Mesendoderm (in vitro differentiated cells): Measurements from ENCODE around the gene NEFH.
"Not testable (repeated sequence)": the region's sequence is repeated elsewhere in the genome, so short reads cannot be mapped to it uniquely, and the experiment has no call there.

Experiments
- DNase-seq: peaks from one replicate; pipeline ENCODE4 v3.0.0; 2013
- H2AK5ac ChIP-seq: 2 replicates; pipeline ENCODE4 v1.6.1; 2013; ENCODE audit warnings: low read length, inconsistent platforms
- H2BK120ac ChIP-seq: 2 replicates; pipeline ENCODE4 v1.6.1; 2013; ENCODE audit warnings: low read depth, mild to moderate bottlenecking, low read length, moderate library complexity, mixed read lengths
- H2BK15ac ChIP-seq: replicated peaks from 2 replicates; pipeline ENCODE4 v1.6.1; 2013; ENCODE audit warnings: low read depth, mild to moderate bottlenecking, moderate library complexity
- H2BK5ac ChIP-seq: 2 replicates; pipeline ENCODE4 v1.6.1; 2013; ENCODE audit warnings: low read length, inconsistent platforms
- H3K18ac ChIP-seq: 2 replicates; pipeline ENCODE4 v1.6.1; 2013; ENCODE audit warnings: mild to moderate bottlenecking, low read length, mixed read lengths
- H3K23ac ChIP-seq: one replicate; pipeline ENCODE4 v1.6.1; 2013; ENCODE audit warnings: low read length
- H3K27ac ChIP-seq: 2 replicates; pipeline ENCODE4 v1.5.1; 2013; ENCODE audit warnings: low read depth, mild to moderate bottlenecking, inconsistent platforms, low read length, moderate library complexity
- H3K27me3 ChIP-seq: 2 replicates; pipeline ENCODE4 v1.6.1; 2013; ENCODE audit warnings: low read length, control low read depth, mild to moderate bottlenecking, inconsistent platforms; ENCODE audit not compliant: insufficient read depth, poor library complexity
- H3K36me3 ChIP-seq: 2 replicates; pipeline ENCODE4 v1.6.1; 2013; ENCODE audit warnings: low read length, inconsistent platforms; ENCODE audit not compliant: control insufficient read depth, insufficient read depth
- H3K4ac ChIP-seq: one replicate; pipeline ENCODE4 v1.6.1; 2013; ENCODE audit warnings: low read depth, mild to moderate bottlenecking, low read length, moderate library complexity
- H3K4me1 ChIP-seq: 2 replicates; pipeline ENCODE4 v1.6.1; 2013; ENCODE audit warnings: low read depth, low read length, inconsistent platforms; ENCODE audit not compliant: control insufficient read depth
- H3K4me2 ChIP-seq: 2 replicates; pipeline ENCODE4 v1.6.1; 2013; ENCODE audit warnings: low read length
- H3K4me3 ChIP-seq: 2 replicates; pipeline ENCODE4 v1.5.1; 2013; ENCODE audit warnings: mild to moderate bottlenecking, low read length
- H3K56ac ChIP-seq: one replicate; pipeline ENCODE4 v1.6.1; 2013; ENCODE audit warnings: low read length
- H3K79me1 ChIP-seq: 2 replicates; pipeline ENCODE4 v1.6.1; 2013; ENCODE audit warnings: low read length, inconsistent platforms
- H3K79me2 ChIP-seq: 2 replicates; pipeline ENCODE4 v1.6.1; 2013; ENCODE audit warnings: mild to moderate bottlenecking, low read length; ENCODE audit not compliant: control insufficient read depth, insufficient read depth
- H3K9ac ChIP-seq: 2 replicates; pipeline ENCODE4 v1.6.1; 2013; ENCODE audit warnings: low read length, inconsistent platforms
- H4K5ac ChIP-seq: one replicate; pipeline ENCODE4 v1.6.1; 2013; ENCODE audit warnings: low read length
- H4K8ac ChIP-seq: one replicate; pipeline ENCODE4 v1.6.1; 2013; ENCODE audit warnings: low read depth, mild to moderate bottlenecking, control low read depth, low read length, moderate library complexity
- WGBS: extraction: QIAGEN DNeasy Blood & Tissue Kit; methylation state at CpG from one replicate; pipeline ENCODE4 v1.1.7; 2013; ENCODE audit warnings: low lambda C conversion rate, missing lambda C conversion rate; ENCODE audit not compliant: insufficient coverage; ENCODE audit errors: extremely low coverage; 5-methylcytosine and 5-hydroxymethylcytosine counted together

The NEFH gene

DNA sequence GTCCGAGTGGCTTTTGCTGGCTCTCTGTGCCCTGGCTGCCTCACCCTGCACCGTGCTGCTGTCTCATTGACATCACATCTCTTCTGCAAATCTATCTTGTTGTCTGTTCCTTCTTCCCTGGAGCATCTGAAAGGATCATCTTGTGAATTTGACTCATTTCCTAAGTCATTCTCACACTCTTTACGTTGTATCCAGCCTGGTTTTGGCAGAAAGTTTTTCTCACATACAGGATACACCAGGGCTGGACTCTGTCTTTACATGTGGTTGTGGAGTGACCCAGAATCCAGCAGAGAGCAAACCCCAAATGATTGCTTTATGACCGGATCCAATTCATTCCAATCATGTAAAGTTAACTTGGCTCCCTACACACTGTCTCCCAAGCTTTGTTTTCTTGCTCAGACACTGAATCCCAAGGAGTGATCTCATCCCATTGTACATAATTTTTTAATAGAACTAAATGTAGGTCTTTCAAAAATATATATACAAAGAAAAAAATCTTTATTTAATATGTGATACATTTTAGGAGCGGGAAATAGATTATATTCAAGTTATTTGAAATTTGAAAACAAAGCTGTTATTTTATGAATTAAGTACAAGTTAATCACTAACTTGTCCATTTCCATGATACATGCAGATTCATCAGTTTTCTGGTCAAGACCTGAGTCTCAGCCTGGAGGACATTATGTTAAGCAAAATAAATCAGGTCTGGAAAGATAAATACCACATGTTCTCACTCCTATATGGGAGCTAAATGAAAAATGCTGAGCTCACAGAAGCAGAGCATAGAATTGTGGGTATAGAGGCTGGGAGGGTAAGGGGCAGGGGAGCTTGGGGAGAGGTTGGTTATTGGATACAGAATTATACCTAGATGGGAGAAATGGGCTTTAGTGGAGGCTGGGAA lies 44.5 kb upstream of the NEFH start:
- Histone ChIP-seq H3K4me3 (no peak overlapping the region), H3K4me2 (no peak overlapping the region), H3K27ac (no peak overlapping the region), H4K5ac (no peak overlapping the region), H3K4ac (no peak overlapping the region), H4K8ac (no peak overlapping the region), H3K18ac (no peak overlapping the region), H3K56ac (no peak overlapping the region), H3K9ac (no peak overlapping the region), H3K79me1 (no peaks in the 10 kb centered on the region), H2BK5ac (no peak overlapping the region), H3K23ac (no peak overlapping the region), H2BK120ac (no peak overlapping the region), H3K79me2 (no peaks in the 10 kb centered on the region), H2BK15ac (no peak overlapping the region), H2AK5ac (no peak overlapping the region), H3K36me3 (no peaks in the 10 kb centered on the region), H3K27me3 (no peaks in the 10 kb centered on the region), H3K4me1 (peaks cover 1% of the 10 kb centered on the region)
- no CpG with 5 or more reads among the region's 5 CpGs for WGBS
- DNase-seq = no peak

DNA sequence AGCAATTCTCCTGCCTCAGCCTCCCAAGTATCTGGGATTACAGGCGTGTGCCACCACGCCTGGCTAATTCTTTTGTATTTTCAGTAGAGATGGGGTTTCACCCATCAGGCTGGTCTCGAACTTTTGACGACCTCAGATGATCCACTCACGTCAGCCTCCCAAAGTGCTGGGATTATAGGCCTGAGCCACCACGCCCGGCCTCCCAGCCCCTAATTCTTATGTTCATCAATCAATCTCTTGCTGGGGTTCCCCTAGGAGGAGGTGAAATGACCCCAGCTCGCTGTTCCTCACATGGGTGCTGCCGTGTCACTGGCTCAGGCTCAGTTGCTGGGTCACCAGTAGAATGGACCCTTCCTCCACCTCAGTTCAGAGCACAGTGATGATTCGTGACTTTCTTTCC lies 41.7 kb upstream of the NEFH start, which contains the start of gene RFPL1:
TSS of gene RFPL1 (plus strand) at position 301 of the 400 bp plus-strand sequence.
- not testable (repeated sequence) for H3K4me2 ChIP-seq, H3K18ac ChIP-seq, H2BK5ac ChIP-seq, H3K56ac ChIP-seq, H2AK5ac ChIP-seq, H3K79me1 ChIP-seq, H3K23ac ChIP-seq, H3K36me3 ChIP-seq, H3K4me1 ChIP-seq, H4K8ac ChIP-seq, H3K9ac ChIP-seq, H3K27me3 ChIP-seq, H3K4ac ChIP-seq, DNase-seq, H3K27ac ChIP-seq, H3K79me2 ChIP-seq, H3K4me3 ChIP-seq, H4K5ac ChIP-seq, H2BK120ac ChIP-seq, H2BK15ac ChIP-seq
- no CpG with 5 or more reads among the region's 10 CpGs for WGBS

DNA sequence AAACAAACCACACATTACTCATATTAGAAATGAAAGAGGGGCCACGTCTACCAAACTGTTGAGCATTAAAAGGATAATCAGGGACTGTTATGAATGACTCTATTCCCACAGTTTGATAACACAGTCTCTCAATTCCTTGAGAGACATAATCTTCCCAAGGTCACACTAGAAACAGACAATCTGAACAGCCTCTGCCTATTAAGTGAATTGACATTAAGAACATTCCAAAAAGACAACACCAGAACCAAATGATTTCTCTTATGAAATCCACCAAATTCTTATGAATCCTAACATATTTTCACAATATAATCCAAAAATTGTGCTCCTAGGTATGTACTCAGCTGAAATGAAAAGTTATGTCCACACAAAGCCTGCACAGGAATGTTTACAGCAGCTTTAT lies 37.0 kb upstream of the NEFH start:
- Histone ChIP-seq H3K18ac (no peak overlapping the region), H4K5ac (no peak overlapping the region), H3K56ac (no peak overlapping the region), H3K4me3 (no peak overlapping the region), H3K4me1 (no peaks in the 10 kb centered on the region), H2BK15ac (no peak overlapping the region), H3K4me2 (no peak overlapping the region), H3K23ac (no peak overlapping the region), H3K27me3 (no peaks in the 10 kb centered on the region), H3K79me2 (no peaks in the 10 kb centered on the region), H3K79me1 (no peaks in the 10 kb centered on the region), H3K4ac (no peak overlapping the region), H3K36me3 (no peaks in the 10 kb centered on the region), H2BK120ac (no peak overlapping the region), H2AK5ac (no peak overlapping the region), H3K27ac (no peak overlapping the region), H4K8ac (no peak overlapping the region), H3K9ac (no peak overlapping the region), H2BK5ac (no peak overlapping the region)
- no CpG with 5 or more reads among the region's 1 CpG for WGBS
- DNase-seq = no peak

DNA sequence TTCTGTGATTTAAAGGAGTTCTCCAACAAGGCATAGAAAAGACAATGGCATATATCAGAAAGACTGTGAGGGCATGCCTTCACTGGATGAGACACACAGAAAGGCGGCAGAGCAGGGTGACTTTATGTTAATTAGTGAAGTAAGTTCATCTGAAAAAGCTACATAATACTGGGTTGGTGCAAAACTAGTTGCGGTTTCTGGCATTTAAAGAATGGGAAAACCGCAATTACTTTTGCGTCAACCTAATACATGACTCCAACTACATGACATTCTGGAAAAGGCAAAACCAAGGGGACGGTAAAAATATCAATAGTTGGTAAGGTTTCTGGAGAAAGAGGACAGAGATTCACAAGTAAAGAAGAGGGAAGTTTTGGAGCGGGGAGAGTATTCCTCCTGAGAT lies 36.6 kb upstream of the NEFH start:
- no peak for DNase-seq
- no peak overlapping the region for H2AK5ac ChIP-seq
- no peak overlapping the region for H3K23ac ChIP-seq
- H3K79me2 ChIP-seq = no peaks in the 10 kb centered on the region
- no peak overlapping the region for H4K8ac ChIP-seq
- H4K5ac ChIP-seq = no peak overlapping the region
- H3K4me2 ChIP-seq = no peak overlapping the region
- H2BK5ac ChIP-seq = no peak overlapping the region
- no peak overlapping the region for H3K4ac ChIP-seq
- no peaks in the 10 kb centered on the region for H3K27me3 ChIP-seq
- H3K18ac ChIP-seq = no peak overlapping the region
- H3K9ac ChIP-seq = no peak overlapping the region
- no peak overlapping the region for H3K56ac ChIP-seq
- H3K79me1 ChIP-seq = no peaks in the 10 kb centered on the region
- H2BK15ac ChIP-seq = no peak overlapping the region
- H3K4me1 ChIP-seq = no peaks in the 10 kb centered on the region
- no CpG with 5 or more reads among the region's 6 CpGs for WGBS
- H3K27ac ChIP-seq = no peak overlapping the region
- H3K36me3 ChIP-seq = no peaks in the 10 kb centered on the region
- no peak overlapping the region for H2BK120ac ChIP-seq
- no peak overlapping the region for H3K4me3 ChIP-seq

DNA sequence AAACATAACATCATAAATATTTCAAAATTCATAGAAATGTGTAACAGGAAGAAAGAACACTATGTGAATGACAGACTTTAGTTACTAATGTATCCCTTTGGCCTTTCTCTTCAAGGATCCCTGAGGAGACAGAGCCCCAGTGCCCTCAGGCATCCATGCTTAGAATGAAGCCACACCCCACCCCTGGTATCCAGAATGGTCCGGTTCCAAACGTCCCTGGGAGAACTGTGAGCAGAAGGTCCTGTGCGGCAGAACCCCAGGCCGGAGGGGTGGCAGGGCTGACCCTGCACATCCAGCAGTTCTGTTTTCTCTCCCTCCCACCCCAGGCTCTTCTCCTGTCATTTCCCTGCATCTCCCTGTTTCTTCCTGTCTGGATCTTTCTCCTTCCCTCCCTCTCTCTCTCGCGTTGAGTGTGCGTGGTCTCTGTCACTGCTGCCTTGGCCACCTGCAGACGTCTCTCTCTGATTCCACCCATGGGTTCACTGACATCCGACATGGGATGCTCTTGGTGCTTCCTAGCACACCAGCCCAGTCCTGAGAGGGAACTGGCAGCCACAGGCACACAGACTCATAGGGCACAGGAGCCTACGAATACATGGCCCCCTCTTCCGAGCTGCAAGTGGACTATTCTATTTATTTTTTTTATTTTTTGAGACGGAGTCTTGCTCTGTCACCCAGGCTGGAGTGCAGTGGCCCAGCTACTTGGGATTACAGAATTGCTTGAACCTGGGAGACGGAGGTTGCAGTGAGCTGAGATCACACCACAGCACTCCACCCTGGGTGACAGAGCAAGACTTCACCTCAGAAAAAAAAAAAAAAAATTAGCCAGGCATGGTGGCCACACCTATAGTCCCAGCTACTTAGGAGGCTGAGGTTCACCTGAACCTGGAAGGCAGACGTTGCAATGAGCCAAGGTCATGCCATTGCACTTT lies 35.9 kb upstream of the NEFH start:
- no peak overlapping the region for H3K56ac ChIP-seq
- no peaks in the 10 kb centered on the region for H3K79me1 ChIP-seq
- no peak overlapping the region for H2BK5ac ChIP-seq
- no peak overlapping the region for H2BK120ac ChIP-seq
- H3K9ac ChIP-seq = no peak overlapping the region
- no peak overlapping the region for H3K18ac ChIP-seq
- no peak overlapping the region for H2BK15ac ChIP-seq
- no peak overlapping the region for H3K4me2 ChIP-seq
- H4K8ac ChIP-seq = no peak overlapping the region
- no peaks in the 10 kb centered on the region for H3K27me3 ChIP-seq
- no peak overlapping the region for H2AK5ac ChIP-seq
- no peak overlapping the region for H4K5ac ChIP-seq
- no peak overlapping the region for H3K23ac ChIP-seq
- H3K4me1 ChIP-seq = no peaks in the 10 kb centered on the region
- H3K36me3 ChIP-seq = no peaks in the 10 kb centered on the region
- WGBS = no CpG with 5 or more reads among the region's 14 CpGs
- no peaks in the 10 kb centered on the region for H3K79me2 ChIP-seq
- no peak overlapping the region for H3K4ac ChIP-seq
- no peak overlapping the region for H3K4me3 ChIP-seq
- no peak overlapping the region for H3K27ac ChIP-seq
- no peak for DNase-seq
